ENCODE results near the gene YIPF6.
"Not testable (repeated sequence)": the region's sequence is repeated elsewhere in the genome, so short reads cannot be mapped to it uniquely, and the experiment has no call there.

YIPF6 gene, protein sequence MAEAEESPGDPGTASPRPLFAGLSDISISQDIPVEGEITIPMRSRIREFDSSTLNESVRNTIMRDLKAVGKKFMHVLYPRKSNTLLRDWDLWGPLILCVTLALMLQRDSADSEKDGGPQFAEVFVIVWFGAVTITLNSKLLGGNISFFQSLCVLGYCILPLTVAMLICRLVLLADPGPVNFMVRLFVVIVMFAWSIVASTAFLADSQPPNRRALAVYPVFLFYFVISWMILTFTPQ

DNA sequence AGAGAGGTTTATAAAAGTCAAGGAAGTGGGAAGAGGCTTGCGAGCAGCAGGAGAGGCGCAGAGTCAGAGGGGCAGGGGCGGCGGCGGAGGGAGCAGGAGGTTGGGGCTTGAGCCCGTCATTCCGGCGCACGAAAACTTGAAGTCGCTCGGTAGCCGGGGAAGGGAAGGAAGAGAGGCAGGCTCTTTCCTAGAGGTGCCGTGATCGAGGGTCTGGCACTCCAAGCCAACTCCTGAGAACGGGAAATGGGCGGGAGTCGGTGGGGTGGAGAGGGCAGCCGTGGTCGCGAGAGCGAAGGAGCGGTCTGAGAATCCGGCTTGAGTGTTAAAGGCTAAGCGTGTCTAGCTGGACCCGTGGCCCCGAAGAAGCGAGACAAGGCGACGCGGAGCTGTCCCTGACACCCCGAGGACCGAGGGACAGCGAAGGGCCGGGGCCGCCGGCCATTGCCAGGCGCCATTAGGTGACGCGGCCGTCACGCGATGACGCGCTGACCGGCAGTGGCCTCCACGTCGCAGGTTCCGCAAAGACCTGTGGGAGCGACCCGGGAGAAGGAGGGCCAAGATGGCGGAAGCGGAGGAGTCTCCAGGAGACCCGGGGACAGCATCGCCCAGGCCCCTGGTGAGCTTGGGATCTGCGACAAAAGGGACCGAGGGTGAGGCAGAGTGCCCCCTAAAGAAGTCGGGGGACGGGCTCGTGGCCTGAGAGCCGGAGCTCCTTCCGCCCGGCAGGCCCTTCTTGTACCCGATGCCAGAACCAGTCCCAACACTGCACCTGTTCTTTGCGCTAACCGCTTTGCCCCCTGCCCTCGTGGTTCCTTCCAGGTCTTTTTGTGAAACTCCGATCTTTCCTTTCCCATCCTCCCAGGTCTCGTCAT, at the start of gene YIPF6:
YIPF6 (plus strand) TSS at position 544 of the 872 bp plus-strand sequence; CDS start at position 560, 16 bp downstream.
- DNase-seq: peak; percentile 60

DNA sequence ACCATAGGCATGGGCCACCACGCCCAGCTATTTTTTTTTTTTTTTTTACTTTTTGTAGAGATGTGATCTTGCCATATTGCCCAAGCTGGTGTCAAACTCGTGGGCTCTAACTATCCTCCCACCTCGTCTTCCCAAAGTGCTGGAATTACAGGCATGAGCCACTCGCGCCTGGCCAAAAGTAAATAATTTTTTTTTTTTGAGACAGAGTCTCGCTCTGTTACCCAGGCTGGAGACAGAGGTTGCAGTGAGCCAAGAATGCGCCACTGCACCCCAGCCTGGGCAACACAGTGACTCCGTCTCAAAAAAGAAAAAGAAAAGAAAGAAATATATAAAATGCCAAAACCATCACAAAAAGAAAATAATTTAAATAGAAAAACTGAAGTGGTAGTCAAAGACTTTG, 47.1 kb upstream of the YIPF6 start:
- DNase-seq: no peak

DNA sequence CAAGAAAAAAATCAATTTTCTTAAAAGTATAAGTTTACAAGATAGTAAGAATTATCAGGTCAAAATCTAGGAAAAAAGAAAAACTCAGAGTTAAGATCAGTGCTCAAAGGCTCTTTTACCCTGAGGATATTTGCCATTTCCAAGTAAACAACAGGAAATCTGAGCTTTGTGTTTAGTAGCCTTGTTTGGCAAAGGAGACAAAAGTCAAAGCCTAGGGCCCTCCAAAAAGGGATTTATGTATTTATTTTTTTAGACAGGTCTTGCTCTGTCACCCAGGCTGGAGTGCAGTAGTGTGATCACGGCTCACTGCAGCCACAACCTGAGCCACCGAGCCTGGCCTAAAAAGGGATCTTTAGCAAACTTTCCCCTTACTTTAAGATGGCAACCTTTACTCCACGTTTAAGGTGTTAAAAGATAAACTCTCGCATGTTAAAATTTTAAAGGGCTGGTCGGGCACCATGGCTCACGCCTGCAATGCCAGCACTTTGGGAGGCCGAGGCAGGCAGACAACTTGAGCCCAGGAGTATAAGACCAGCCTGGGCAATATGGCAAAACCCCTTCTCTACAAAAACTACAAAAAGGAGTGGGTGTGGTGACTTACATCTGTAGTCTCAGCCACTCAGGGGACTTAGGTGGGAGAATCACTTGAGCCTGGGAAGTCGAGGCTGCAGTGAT, 44.2 kb upstream of the YIPF6 start:
- no peak for DNase-seq

DNA sequence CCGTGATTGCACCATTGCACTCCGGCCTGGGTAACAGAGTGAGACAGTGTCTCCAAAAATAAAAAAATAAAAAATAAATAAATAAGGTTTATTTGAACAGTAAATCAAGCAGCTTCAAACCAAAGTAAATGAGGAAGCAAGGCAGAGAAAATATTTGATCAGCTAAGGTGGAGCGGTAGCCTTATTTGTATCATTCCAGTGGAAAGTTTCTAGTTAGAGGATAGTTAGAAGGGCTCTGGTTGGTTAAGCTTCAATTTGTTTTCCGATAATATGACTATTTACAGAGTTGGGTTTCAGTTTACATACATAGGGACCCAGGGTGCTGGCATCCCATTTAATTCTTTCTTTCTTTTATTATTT, 43.7 kb upstream of the YIPF6 start:
- DNase-seq: no peak

DNA sequence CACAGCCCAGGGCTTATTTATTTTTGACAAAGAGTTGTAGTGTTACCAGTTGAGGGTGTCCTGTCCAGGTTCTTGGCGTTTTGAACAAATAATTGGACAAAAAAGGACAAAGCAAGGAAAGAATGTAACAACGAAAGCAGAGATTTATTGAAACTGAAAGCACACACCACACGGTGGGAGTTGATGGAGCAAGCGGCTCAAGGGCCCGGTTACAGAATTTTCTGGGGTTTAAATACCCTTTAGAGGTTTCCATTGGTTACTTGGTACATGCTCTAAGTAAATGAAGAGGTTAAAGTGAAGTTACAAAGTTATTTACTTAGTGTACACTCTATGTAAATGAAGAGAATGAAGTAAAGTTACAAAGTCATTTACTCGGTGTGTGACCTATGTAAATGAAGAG, 37.8 kb upstream of the YIPF6 start:
- DNase-seq: no peak

DNA sequence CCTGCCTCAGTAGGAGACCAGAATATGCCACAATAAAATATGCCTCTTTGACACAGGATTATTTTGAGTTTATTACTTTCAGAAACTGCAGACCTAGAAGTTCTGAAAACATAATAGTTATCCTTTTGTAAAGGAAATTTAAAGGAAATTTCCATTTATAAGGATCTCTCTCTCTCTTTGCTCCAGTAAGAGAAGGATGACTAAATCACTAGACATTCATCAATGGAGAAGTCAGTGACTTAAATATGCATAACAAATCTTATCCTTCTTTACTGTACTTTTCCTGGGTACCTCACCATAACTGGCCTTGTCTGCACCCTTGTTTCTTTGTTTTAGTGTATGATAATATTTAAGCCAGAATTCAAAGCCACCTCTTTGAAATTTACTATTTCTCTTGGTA, 37.3 kb upstream of the YIPF6 start:
- DNase-seq: no peak

DNA sequence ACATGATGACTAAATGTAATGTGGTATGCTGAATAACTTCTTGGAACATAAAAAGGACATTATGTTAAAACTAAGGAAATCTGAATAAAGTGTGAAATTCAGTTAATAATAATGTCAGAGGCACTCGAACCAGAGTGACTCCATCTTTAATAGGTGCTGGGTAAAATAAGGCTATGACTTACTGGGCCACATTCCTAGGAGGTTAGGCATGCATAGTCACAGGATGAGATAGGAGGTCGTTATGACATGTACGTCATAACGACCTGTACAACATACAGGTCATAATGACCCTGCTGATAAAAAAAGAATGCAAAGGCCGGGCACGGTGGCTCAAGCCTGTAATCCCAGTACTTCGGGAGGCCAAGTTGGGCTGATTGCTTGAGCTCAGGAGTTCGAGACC, 36.7 kb upstream of the YIPF6 start:
- no peak for DNase-seq

DNA sequence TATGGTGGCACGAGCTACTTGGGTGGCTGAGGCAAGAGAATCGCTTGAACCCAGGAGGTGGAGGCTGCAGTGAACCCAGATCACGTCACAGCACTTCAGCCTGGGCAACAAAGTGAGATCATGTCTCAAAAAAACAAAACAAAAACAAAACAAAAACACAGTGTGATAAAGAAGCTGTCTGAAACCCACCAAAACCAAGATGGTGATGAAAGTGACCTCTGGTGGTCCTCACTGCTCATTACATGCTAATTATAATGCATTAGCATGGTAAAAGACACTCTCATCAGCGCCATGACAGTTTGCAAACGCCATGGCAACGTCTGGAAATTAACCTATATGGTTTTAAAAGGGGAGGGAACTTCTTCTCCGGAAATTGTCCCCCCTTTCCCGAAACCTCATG, 36.2 kb upstream of the YIPF6 start:
- DNase-seq: no peak

DNA sequence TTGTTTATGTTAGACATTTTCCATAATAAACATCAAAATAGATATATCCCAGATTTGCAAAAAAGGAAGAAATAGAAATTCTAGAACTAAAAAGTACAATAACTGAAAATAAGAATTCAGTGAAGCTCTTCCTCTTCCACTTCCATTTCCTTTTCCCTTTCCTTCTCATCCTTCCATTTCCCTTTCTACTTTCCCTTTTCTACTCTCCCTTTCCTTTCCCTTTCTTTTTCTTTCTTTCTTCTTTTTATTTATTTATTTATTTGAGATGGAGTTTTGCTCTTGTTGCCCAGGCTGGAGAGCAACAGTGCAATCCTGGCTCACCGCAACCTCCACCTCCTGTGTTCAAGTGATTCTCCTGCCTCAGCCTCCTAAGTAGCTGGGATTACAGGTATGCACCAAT, 35.0 kb upstream of the YIPF6 start:
- DNase-seq: no peak

DNA sequence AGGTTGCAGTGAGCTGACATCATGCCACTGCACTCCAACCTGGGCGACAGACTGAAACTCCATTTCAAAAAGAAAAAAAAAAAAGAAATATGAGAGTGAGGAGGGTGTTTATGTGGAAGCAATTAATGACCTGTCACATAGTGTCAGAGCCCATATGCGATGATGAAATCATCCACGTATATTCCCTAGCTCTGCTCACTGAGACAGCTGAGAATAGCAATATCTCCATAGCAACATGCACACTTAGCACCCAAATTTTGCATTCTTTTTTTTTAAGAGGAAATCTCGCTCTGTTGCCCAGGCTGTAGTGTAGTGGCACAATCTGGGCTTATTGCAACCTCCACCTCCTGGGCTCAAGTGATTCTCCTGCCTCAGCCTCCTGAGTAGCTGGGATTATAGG, 34.1 kb upstream of the YIPF6 start:
- no peak for DNase-seq

DNA sequence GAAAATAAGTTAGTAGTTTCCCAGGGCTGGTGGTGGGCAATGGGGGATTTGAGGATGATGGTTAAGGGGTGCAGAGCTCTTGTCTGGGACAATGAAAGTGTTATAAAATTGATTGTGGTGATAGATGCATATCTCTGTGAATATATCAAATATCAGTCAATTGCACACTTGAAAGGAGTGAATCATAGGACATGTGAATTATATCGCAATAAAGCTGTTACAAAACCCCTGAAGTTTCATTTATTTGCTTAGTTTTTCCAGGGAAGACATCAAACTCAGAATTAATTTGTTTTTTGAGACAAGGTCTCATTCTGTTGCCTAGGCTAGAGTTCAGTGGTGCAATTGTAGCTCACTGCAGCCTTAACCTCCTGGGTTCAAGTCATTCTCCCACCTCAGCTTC, 17.9 kb upstream of the YIPF6 start:
- no peak for DNase-seq

DNA sequence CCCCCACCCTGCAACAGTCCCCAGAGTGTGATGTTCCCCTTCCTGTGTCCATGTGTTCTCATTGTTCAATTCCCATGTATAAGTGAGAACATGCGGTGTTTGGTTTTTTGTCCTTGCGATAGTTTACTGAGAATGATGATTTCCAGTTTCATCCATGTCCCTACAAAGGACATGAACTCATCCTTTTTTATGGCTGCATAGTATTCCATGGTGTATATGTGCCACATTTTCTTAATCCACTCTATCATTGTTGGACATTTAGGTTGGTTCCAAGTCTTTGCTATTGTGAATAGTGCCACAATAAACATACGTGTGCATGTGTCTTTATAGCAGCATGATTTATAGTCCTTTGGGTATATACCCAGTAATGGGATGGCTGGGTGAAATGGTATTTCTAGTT, 12.7 kb upstream of the YIPF6 start:
- not testable (repeated sequence) for DNase-seq

DNA sequence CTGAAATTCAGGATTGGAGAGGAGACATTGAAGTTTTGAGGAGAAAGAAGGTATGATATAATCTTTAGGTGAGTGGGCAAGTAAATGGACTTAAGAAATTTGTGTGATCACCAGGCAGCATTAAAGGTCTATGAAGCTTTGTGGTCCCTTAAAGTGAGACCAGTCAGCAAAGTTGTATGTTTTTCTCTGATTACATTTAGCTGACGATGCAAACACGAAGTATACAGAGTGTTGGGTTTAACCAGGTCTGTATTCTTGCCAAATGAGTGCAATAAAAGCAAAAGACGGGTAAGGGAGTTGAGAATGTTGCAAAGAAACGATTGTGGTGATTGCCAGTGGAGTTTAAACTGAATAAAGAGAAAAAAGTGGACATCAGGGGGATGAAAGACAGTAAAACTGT, 11.6 kb upstream of the YIPF6 start:
- no peak for DNase-seq

DNA sequence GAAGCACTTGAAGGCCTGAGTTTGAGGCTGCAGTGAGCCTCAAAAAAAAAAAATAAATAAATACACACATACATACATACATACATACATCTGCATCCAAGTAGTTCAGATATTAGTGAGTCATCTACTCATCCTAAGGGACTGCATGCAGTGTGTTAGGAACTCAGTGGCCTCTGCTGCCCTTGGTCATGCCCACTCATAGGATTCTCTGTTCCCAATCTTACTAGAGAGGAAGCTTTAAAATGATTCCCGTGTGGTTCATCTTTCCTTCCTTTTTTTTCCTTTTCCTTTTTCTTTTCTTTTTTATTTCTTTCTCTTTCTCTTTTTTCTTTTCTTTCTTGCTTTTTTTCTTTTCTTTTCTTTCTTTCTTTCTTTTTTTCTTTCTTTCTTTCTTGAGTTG, 10.9 kb upstream of the YIPF6 start:
- no peak for DNase-seq

DNA sequence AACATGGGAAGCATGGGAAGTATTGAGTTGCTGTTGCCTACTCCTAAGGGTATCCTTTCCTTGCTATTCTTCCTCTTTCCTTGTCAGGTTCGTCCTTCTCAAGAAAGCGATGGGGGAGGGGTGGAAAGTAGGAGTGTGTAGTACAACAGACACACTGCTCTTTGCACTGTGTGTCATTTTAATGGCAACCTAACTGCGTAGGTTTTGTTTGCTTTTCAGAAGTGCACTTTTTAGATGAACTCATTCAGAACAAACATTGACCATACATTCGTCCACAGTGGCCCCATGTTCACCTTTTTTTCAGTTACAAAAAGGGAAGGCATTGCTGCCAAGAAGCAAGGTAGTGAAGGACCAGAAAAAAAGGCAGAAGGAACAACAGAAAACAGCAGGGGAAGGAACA, 10.2 kb upstream of the YIPF6 start:
- no peak for DNase-seq

DNA sequence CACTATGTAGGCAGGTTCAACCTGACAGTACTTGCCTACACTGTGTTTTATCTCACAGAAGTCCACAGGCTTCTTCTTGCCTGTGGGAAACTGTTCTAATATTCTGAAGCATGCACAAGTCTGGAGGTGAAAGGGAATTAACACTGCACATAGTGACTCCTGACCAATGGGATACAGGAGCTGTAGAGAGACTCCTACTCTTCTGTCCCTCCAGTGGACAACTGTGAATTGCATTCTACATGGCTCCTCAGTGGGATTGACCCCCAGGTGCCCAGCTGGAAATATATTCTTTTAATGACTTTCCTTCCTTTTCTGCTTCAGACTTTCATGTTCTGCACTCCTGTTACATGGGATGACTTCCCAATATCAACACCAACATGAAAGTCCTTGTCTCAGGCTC, 8.2 kb upstream of the YIPF6 start:
- DNase-seq: no peak

DNA sequence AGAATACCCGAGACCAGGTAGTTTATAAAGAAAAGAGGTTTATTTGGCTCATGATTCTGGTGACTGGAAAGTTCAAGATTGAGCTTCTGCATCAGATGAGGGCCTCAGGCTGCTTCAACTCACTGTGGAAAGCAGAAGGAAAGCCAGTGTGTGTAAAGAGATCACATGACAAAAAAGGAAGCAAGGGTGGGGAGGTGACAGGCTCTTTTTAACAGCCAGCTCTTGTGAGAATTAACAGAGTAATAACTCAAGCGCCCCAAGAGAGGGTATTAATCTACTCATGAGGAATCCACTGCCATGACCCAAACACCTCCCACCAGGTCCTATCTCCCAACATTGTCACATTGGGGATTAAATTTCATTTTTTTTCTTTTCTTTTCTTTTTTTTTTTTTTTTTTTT, 6.3 kb upstream of the YIPF6 start:
- DNase-seq: no peak

DNA sequence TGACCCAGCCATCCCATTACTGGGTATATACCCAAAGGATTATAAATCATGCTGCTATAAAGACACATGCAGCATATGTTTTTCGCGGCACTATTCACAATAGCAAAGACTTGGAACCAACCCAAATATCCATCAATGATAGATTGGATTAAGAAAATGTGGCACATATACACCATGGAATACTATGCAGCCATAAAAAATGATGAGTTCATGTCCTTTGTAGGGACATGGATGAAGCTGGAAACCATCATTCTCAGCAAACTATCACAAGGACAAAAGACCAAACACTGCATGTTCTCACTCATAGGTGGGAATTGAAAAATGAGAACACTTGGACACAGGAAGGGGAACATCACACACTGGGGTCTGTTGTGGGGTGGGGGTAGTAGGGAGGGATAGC, 5.1 kb upstream of the YIPF6 start:
- DNase-seq: not testable (repeated sequence)

DNA sequence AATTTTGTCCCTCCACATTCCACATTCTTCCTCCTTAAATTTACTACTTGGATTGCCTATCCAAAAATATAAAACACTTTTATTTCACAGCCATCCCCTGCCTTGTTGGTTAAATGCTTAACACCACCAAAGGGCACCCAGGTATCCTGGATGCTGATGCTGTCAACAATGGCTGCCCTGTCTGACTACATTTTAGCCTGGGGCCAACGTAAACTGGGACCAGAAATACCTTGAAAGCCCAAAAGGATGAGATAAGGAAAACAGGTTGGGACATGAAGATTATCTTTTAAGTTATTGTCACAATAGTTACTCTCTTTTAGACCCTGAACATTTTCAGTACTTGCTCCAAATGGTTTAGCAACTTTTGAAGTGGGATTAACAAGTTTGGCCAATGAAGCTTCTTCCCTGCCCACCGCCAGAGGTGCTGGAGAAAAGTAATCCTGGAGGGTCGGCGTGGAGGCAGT, 775 bp upstream of the YIPF6 start:
- no peak for DNase-seq

DNA sequence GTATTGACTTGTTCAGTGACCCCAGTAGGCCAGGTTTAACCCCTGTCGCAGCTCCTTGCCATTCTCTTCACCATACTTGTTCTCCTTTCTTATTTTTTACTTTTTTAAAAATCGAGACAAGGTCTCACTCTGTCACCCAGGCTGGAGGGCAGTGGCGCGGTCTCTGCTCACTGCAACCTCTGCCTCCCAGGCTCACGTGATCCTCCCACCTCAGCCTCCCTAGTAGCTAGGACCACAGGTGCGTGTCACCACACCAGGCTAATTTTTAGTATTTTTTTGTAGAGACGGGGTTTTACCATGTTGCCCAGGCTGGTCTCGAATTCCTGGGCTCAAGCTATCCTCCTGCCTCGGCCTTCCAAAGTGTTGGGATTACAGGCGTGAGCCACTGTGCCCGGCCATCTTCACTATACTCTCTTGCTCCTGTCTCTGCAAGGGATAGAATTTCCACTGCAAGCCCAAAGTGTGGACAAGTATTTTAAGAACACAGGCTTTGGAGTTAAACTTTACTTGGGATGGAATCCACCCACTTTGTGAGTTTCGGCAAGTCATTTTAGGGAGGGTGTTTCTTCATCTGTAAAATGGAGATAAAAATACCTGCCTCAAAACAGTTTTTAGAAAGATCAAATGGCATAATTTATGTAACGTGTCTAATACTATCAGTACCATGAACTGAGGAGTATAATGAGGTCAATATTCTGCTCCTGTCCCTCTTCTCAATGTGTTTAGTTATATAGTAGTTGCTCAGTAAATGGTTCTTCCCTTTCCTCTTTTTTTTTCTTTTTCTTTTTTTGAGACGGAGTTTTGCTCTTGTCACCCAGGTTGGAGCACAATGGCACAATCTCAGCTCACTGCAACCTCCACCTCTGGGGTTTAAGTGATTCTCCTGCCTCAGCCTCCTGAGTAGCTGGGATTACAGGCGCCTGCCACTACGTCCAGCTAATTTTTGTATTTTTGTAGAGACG, 973 bp downstream of the YIPF6 start:
- no peak for DNase-seq

DNA sequence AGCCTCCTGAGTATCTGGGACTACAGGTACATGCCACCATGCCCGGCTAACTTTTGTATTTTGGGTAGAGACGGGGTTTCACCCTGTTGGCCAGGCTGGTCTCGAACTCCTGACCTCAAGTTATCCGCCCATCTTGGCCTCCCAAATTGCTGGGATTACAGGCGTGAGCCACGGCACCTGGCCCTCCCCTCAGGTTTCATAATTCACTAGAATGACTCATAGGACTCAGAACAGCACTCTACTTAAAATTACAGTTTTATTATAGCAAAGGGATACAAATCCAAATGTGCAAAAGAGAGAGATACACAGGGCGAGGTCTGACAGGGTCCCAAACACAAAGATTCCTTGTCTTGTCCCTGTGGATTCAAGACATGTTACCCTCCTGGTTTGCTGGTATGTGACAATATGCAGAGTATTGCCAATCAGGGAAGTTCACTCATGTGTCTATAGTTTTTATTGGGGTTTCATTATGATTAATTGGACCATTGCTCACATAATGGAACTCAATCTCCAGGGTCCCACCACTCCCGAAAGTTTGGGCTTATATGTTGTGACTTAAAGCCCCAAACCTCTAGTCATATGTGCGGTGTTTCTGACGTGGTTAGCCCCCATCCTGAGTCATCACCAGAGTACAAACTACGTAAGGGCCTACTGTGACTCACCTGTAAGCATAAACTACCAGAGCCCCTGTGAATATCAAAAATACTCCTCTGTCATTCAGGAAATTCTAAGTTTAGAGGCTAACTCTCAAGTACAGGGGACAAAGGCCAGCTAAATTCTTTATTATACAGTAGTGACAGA, 5.2 kb downstream of the YIPF6 start:
- DNase-seq: peak; percentile 30

DNA sequence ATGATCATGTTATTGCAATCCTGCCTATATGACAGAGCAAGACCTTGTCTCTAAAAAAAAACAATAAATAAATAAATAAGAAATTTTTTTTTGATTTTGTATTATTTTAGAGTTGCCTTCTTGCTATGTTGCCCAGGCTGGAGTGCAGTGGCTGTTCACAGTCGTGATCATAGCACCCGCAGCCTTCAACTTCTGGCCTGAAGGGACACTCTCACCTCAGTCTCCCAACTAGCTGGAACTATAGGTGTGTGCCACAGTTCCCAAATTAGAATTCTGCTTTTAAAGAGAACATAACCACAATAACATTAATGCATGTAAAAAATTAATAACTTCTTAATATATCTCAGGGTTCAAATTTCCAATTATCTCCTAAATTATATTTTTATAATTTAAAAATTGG, 7.8 kb downstream of the YIPF6 start:
- DNase-seq: no peak
